ENCODE measurements around the gene ALDH4A1. TPM values are rescaled to one million over a fixed set of nuclear protein-coding genes. Genes with fewer than 3 reads are reported as not detected.

The ALDH4A1 gene
- total and polyA plus RNA-seq, 2 of the 4 experiments (the other 2 are of a cell fraction): 8.6 to 21.1 TPM

GRCh38 chr1:18912550-18912949 lies 10.2 kb upstream of the ALDH4A1 start:
- dilution Hi-C loops (cut with HindIII; ENCODE audit: low sequenced_read_pairs, unreplicated experiment) (no loop called here), intact Hi-C loops (cut with micrococcal nuclease) (loop anchor here (2.0 to 5.0 kb wide), 2 partner anchors 100 to 328 kb away; no protein-coding TSS in a partner anchor), in situ Hi-C loops (cut with MboI; ENCODE audit: low sequenced_read_pairs) (loop anchor here (5.0 kb wide), 1 partner anchor 170 kb away; no protein-coding TSS in a partner anchor)
- ChIA-PET CTCF (interaction anchor here (0.6 to 2.3 kb wide), 26 partner anchors 9 to 185 kb away, joined by 3 to 16 read pairs (median 6); partner anchors contain the start of gene ALDH4A1), POLR2A (ENCODE audit: unreplicated experiment) (no interaction called here)
- Histone ChIP-seq H4K5ac (ENCODE audit: low read depth, low read length) (no peak overlapping the region), H3K9me1 (ENCODE audit: insufficient read depth, low read length) (no peaks in the 10 kb centered on the region), H2BK20ac (ENCODE audit: low read depth, low read length) (no peak overlapping the region), H3K27ac (ENCODE audit: insufficient read depth, low read length) (no peak overlapping the region), H3K4me2 (ENCODE audit: low read depth, low read length) (no peak overlapping the region), H3K79me1 (ENCODE audit: low read depth in 1 of 2, low read length in 2 of 2) (peaks cover 10 to 32% of the 10 kb centered on the region in 2 experiments; a peak in 3 of 4 replicates), H4K20me1 (ENCODE audit: insufficient read depth, low read length) (0 out of 2 replicates have a peak, but pooled peaks cover 5% of the 10 kb centered on the region), H3K9me3 (ENCODE audit: control insufficient read depth, insufficient read depth, low read length) (no peaks in the 10 kb centered on the region), H3K36me3 (ENCODE audit: control insufficient read depth, insufficient read depth, low read length) (peaks cover 37% of the 10 kb centered on the region), H3K4me3 (ENCODE audit: insufficient read depth, low read depth, low read length) (no peak overlapping the region), H3K4ac (ENCODE audit: low read depth, low read length) (peak overlapping the region; percentile 44; the same call in 1 of the 2 replicates), H3K14ac (replicated peaks; ENCODE audit: low read depth, low read length) (0 out of 2 replicates have a peak overlapping the region, but pooled peaks have one; percentile 10), H2BK15ac (ENCODE audit: low read depth, low read length) (no peak overlapping the region), H3K4me1 (ENCODE audit: control insufficient read depth, insufficient read depth, low read length) (peaks cover 4% of the 10 kb centered on the region; the same call in 1 of the 2 replicates), H2BK120ac (ENCODE audit: low read depth, low read length) (no peak overlapping the region), H4K8ac (ENCODE audit: low read depth in 2 of 2, low read length in 2 of 2) (peak overlapping the region in 1 of 2 experiments; percentile 72; a peak in 1 of 4 replicates), H3K9ac (ENCODE audit: low read depth, low read length) (no peak overlapping the region), H3K27me3 (ENCODE audit: control insufficient read depth, insufficient read depth, low read length) (no peaks in the 10 kb centered on the region), H2AK9ac (replicated peaks; ENCODE audit: low read depth, low read length, poor library complexity) (peak overlapping the region; percentile 81), H3K18ac (ENCODE audit: low read depth, low read length) (no peak overlapping the region), H3K23ac (ENCODE audit: low read depth, low read length) (no peak overlapping the region), H2AK5ac (ENCODE audit: low read depth, low read length) (peak overlapping the region; percentile 77; the same call in 1 of the 2 replicates), H2AFZ (replicated peaks; ENCODE audit: low read length, poor library complexity) (peak overlapping the region; percentile 94), H3K56ac (ENCODE audit: extremely low read depth, insufficient read depth, low read length) (no peak overlapping the region), H4K91ac (ENCODE audit: insufficient read depth, low read depth, low read length) (no peak overlapping the region), H2BK5ac (ENCODE audit: low read depth, low read length, poor library complexity, severe bottlenecking) (no peak overlapping the region)
- ATAC-seq (ENCODE audit: low read depth) (no peak), DNase-seq (no peak)
- TF ChIP-seq USF2 (IDR thresholded peaks at IDR 0.05; ENCODE audit: low read depth, low read length) (no peak), RCOR1 (IDR thresholded peaks at IDR 0.05; ENCODE audit: insufficient replicate concordance, low read length) (no peak), RAD21 (IDR thresholded peaks at IDR 0.05; ENCODE audit: low read length) (no peak), MXI1 (IDR thresholded peaks at IDR 0.05; ENCODE audit: borderline replicate concordance, low read depth, low read length) (no peak)
- no CpG with 5 or more reads among the region's 3 CpGs for WGBS, 2 experiments (ENCODE audit: extremely low coverage in 2 of 2, insufficient read length in 1 of 2)
- BruUV-seq (replicated peaks): no TSS peak
